Right forelimb (tissue), 1 donor: ENCODE results near the gene DLG2.

ENCODE experiments used
- DNase-seq: peaks from one replicate; pipeline ENCODE4 v3.0.0-alpha.2; 2018

DLG2 gene

DNA sequence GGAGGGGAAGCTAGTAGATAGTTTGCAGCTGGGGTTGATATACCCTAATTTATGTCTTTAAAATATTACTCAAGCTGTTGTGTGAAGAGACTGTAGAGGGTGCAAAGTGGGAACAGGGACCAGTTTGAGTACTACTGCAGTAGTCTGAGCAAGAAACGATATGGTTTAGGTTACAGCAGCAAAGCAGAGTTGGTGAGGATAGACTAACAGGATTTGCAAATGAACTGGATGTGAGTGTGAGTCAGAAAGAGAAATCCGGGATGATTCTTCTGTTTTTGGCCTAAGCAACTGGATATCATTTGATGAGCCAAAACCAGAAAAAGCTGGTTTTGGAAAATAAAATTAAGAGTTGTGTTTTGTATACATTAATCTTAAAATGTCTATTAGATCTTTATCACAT lies 1591.5 kb downstream of the DLG2 start:
- no peak for DNase-seq

DNA sequence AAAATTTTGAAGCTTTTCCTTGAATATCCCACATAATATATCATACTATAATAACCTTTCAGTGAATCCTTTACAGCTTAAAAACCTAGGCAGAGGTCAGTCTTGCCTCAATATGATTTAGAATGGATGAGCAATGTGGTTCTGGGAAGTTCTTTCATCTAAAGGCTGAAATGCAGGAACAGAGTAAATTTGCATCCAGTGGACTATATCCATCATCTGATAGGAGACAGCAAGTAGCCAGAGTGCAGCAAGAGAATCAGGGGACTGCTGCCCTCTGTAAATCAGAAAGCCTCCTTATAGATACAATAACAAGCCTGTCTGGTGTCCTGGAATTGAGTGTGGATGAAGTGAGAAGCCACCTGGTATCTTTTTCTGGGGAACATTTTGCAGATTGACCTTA lies 1592.7 kb downstream of the DLG2 start:
- no peak for DNase-seq

DNA sequence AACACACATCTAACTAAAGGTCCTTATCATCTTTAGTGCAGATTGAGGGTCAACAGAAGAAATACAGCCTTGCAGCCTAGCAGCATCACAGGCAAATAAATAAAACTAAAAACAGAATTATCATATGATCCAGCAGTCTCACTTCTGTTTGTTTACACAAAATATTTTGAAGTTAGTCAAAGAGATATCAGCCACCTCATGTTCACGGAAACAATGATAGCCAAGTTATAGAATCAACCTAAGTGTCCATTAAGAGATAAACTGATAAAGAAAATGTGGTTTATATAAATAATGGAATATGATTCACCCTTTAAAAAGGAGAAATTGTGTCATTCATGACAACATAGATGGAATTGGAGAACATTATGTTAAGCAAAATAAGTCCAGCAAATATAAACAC lies 1602.9 kb downstream of the DLG2 start:
- DNase-seq, result no peak

DNA sequence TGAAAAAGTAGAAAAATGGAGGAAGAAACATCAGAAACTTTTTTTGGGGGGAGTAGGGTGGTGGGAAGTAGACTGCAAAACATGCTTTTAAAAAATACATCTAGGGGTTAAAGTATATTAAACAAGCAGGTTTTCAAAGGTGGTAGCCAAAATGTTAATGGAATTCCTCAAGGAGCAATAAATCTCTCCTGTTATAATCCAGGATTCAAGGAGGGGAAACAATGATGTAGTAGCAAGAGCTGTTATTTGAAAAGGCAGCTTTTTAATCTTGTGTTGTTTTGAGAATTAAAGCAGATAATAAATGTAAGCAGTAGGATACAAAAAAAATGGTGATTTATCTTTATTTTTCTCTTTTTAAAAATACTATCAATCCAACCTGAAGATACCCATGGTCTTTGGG lies 1604.4 kb downstream of the DLG2 start:
- DNase-seq, result no peak

DNA sequence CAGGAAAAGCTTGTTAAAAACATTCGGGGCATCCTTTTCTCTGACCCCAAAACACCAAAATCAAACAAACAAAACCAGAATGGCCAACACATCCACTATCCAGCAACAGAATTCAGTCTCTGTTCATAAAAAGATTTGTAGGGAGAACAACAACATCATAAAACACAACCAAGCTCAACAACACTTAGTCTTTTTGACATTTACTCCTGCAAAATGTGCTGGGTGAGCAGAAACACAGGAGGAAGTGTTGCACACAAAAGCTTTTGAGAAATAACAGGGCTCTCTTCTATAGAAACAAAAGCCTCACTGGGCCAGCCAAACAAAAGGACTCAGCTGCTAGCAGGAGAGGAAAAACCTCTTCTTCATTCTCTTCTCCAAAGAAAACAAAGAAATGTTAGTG lies 1604.9 kb downstream of the DLG2 start:
- no peak for DNase-seq

DNA sequence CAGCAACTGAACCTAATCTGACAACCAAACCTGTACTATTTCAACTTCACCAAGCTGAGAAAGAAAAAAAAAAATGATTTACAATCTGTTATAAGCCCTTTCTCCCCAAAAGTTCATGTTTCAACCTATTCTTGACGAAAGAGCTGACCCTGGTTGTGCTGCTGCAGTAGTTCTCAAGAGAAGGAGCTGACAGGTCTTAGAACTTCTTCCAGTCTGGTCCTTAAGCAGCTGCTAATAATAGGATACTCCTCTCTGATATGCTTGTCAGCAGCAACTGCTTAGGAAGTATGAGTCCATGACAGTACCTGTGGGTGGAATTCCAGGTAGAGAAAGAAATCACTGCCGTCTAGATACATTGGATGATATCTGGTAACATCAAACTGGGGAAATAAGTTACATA lies 1605.9 kb downstream of the DLG2 start:
- DNase-seq, result no peak

DNA sequence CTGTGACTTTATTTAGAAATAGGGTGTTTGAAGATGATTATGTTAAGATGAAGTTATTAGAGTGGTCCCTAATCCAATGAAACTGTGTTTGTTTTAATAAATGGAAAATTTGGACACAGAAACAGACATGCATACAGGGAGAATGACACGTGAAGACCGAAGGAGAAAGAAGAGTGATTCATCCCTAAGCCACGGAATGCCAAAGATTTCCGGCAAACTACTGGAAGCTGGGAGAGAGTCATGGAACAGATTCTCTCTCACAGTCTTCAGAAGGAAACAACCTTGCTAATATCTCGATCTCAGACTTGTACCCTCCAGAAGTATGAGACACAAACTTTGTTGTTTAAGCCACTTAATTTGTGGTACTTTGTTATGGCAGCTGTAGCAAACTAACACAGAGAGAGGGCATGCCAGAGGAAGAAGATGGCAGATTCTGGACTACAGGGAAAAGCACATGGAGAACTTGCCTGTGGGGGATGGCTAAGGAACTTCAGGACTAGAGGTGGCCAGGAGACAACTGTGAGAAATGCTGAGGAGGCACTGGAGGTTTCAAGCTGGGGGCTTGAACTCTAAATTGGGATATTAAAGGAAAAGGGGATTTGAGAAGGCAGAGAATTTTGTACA lies 1607.5 kb downstream of the DLG2 start:
- DNase-seq, result no peak

DNA sequence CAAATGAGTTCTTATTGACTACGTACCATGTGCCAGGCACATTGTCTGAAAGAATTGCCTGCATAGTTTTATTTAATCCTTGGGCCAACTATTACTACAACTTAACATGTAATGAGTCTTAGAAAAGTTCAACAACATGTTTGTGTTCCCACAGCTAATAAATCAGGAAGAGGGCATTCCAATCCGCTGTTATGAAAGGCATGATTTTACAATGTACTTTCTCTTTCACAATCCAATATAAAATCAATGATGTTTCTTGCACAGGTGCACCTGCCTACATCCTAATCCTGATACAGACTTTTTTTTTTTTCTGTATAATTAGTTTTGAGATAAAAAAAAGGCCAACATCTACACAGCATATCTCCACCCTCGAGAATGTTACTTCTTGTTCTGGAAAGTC lies 1612.6 kb downstream of the DLG2 start:
- DNase-seq, result no peak

DNA sequence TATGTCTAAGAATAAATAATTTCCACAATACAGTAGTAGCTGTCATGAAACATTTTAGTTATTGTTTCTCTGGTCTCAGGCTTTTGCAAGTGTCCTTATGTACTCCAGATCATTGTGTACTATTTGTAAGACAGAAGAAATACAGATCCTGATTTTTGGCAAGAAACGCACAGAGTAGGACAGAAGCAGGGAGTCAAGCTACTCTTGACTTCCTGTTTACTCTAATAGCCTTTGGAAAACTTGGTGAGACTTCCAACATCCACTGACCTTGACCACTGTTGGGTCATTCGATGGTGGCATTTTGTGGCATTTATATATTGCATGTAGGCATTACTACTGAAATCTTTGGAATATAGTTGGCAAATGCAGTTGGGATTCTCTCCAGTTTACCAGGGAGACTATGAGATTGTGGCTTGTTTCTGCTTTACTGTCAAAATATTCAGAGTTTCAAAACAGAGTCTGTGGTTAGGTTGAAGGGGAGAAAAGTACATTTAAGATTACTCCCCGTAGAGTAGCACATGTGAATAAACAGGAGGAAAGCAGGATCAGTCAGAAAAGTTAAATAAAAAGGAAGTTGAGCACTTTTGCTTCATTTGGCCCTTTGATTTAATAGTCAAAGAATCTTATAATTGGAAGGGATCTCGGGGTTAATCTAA lies 1614.8 kb downstream of the DLG2 start:
- DNase-seq, result no peak

DNA sequence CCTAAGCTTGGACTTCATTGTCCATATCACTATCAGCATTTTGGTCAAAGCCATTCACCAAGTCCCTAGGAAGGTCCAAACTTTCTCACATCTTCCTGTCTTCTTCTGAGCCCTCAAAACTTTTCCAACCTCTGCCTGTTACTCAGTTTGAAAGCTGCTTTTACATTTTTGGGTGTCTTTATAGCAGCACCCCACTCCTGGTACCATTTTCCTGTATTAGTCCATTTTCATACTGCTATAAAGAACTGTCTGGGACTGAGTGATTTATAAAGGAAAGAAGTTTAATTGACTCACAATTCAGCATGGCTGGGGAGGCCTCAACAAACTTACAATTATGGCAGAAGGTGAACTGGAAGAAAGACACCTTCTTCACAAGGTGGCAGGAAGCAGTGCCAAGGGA lies 1624.0 kb downstream of the DLG2 start:
- no peak for DNase-seq

DNA sequence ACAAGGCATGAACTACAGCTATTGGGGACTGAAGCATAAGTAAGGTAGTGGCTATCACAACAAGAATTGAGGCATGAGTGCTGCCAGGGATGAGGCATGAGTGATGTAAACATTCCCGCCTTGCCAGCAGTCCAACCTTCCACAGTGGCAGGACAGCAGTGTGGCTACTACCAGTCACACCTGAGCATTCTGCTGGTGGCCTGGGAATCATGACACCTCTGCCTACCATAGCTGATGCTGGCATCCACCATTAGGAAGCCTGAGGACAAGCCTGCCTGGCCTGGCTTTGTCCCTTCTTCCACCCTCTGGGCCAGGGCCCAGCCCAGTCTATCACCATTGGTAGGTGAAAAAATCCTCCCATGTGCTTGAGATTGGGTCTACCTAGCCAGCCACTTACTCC lies 1628.2 kb downstream of the DLG2 start:
- DNase-seq, result no peak

DNA sequence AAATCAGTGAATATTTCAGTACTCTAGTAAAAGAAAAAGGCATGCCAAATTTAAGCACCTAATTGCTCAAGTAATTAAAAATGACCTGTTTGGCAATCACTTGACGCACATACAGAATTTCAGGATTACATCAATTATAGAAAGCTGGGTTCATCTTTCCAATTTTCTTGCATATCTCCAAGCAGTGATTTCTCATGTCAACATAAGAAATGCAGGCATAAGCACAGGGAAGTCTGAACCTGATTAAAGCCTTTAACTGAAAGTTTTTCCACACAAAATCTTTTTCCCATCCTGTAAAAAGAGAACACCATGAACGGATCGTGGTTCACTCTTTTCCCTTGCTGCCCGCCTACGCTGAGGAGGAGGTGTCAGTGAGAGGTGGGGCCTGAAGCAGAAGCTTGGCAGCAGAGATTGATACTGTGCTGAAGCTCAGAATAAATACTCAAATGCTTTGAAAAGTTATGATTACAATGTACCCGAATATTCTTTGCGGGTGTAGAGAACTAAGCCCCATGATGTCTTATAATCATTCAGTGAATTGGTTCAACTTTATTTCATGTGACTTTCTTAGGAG lies 1636.9 kb downstream of the DLG2 start:
- no peak for DNase-seq

DNA sequence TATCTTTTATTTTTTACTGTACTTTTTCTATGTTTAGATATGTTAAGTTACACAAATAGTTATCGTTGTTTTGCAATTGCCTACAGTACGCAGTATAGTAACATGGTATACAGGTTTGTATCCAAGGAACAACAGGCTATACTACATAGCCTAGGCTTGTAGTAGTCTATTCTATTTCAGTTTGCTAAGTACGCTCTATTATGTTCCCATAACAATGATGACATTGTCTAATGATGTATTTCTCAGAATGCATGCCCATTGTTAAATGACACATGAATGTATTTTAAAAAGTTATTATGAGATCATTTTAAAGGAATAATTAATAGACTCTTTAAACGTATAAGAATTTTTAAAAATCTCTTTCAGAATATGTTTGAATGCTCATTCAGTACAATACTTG lies 1644.3 kb downstream of the DLG2 start:
- no peak for DNase-seq

DNA sequence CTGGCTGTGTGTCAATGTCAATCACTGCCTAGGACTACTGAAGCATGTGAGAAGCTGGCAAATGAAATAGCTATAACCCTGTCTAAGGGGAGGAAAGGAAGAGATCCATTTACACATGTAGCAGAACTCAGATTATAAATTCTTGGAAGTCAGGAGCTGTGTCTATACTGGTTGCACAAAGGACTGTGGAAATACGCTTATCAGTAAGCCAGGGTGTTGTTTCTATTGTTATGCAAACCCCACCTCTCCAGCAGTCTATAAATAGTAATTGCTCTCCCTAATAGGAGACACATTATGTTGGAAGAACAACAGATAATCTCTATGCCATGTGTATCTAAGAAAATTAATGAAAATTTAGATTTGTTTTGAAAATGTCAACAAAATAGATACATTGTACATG lies 1647.6 kb downstream of the DLG2 start:
- DNase-seq, result no peak

DNA sequence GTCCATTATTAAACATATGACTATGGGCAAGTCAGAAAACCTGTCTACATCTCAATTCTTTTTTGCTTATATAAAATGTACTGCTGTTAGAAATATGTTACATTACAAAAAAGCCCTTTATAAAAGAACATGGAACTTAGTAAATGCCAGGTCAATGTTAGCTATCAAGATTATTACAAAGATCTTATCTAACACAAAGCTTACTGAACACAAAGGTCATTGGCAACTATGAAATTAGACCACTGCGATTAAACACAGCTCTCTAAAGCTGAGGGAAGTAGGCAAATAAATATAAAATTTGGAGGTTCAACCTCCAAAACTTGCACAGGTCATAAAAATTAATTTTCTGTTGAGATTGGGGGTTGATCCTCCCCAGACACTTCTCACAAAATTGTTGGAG lies 1648.2 kb downstream of the DLG2 start:
- DNase-seq, result no peak

DNA sequence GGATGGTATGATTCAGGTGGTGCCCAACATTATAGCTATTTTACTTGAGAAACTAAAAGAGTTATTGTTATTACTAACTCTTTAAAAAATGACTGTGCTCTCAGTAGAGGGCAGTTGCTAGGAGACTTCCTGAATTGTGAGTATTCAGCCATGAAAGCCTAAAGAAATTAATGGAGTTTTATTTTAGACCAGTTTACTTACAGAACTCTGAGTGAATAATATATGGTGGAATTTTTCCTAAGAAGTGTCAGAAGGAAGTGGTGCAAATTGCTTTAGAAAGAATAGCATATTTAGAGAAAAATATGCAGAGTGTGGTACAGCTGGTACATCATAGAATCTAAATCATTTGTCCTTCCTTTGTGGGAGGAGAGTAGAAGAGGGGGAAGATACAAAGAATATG lies 1651.1 kb downstream of the DLG2 start:
- no peak for DNase-seq

DNA sequence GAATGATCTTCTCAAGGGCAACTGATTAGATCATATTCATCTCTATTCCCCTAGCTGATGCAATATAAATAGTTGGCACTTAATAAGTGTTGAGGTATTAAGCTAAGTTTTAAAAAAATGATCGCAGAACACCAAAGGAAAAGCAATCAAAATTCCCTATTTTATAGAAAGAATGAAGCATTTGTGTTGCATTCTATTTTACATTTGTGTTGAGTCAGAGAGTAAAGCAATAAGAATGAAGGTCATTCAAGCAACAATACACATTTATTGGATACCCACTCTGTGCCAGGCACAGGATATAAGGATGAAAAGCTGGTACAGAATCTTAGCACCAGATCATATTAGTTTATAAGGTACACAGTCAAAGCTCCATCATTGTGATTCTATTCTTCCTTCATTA lies 1654.6 kb downstream of the DLG2 start:
- no peak for DNase-seq

DNA sequence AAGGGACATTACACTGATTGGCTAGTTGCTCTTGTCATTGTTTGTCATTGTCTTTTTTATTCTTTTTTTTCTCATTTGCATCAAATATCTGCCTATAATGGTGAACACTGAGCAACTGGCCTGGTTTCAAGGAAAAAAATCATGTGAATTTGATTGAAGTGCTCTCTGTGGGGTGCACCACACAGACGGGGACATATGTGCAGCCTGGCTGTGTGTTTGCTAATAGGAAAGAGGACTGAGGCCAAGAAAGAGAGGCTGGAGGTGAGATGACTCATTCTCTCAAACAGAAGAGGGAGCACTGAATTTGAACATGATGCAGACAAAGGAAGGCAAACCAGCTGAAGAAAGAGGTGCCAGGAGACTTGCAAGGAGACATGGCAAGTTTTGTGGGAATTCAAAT lies 1656.1 kb downstream of the DLG2 start:
- no peak for DNase-seq

DNA sequence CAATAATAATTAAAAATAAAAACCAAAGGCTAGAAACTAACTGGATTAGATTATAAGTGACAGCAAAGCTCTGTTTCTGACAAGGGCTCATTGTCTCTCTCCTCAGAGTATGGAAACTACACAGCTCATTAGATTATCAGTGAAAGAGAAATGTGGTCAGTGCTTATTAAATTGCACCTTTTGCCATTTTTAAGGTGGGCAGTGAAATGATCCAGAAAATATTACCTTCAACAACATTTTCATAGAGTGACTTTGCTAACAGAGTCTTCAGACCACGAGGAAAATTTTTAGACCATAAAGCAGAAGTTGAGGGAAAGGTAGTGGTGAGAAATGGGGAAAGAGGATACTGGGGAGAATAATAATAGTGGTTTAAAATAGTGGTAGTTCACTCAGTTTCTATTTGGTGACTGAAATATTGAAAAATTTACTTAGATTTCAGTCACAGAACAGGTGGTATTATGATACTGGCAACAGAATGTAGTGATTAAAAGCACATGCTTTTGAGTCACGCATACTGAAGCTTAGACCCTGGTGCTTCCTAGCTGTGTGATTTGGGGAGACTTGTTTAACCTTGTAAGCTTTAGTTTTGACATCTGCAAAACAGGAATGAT lies 1657.0 kb downstream of the DLG2 start:
- no peak for DNase-seq

DNA sequence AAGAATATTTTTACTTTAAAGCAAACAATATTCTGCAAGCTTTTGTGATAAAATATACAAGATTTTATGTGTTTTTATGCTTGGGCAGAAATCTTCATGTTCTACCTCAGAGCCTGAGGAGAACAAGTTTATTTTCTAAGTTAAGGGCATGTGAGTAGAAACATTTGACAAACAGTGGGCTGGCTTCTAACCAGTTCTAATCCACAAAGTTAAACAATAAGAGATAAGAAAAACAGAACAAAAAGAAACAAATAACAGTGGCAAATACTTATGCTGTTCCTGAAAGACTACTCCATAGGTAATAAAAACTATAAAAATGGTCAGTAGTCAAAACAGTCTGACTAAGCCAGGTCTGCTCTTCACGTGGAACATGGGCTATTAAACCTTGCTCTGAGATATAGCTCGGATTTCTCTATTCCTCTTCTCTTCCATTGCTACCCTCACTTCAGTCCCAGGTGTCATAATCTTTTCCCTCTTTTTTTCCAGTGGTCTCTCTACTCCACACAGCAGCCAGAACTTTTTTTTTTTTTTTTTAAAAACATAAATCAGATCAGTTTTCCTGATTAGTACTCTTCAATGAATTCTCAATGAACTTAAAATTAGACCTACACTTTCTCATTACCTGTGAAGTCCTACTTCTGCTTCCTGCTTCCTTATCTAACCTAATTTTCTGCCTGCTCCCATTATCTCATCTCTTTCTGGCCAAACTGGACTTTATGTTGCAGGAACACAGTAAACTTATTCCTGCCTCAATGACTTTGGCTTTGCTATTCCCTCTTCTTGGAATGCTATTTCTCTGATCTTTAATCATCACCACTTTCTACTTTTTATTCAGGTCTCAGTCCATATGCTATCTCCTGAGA lies 1669.9 kb downstream of the DLG2 start:
- DNase-seq, result no peak

DNA sequence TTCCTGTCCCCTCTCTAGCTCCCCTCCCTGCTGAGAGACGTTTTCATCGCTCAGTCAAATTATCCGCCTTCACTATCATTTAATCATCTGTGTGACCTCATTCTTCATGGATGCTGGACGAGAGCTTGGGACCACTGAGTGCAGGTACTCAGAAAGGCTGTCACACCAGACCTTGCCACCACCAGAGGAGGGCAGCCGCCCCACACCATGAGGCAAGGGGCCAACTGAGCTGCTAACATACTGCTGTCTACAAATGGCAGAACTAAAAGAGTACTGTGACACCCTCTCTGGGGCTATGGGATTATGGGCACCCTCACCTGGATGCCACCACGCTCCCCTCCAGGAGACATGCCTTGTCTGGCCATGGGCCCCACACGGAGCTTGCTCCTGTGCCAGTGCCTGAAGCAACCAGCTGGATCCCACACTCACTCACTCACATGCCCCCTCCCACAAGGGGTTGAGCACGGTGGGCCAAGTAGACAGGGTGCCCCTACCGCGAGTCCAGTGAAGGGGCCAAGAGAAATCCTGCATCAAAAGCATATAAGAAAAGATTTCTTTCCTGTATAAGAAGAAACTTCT lies 1670.9 kb downstream of the DLG2 start:
- no peak for DNase-seq

DNA sequence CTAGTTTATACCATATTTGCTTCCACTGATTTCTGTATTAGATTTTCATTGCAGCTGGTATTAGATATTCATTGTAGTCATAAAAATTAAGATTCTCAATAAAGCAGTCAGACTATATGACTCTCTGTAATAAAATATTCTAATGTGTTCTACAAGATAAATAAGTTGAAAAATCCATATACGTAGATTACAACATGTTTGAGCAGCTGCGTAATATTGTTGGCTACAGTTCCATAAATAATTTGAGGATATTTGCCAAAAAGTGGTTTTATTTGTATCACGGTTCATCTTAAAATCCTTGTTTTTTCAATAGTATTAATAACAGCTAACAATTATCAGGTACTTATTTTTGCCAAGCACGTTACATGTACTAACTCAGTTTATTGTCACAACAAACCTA lies 1672.4 kb downstream of the DLG2 start:
- DNase-seq, result no peak

DNA sequence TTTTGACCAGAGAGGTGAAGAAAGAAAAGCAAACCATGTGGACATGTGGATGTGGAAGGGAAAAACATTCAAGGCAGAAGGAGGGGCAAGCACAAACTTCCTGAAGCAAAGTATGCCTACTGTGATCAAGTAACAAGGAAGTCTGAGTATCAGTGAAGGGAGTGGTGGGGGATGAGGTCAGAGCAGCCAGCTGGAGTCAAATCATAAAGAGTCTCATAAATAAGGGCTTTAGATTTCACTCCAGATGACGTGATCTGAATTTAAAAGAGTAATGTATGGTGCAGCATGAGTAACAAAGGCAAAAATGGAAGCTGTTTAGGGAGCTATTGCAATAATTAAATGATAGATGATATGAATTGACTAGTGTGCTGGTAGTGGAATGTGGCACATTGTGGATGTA lies 1675.6 kb downstream of the DLG2 start:
- no peak for DNase-seq
